OCI-LY1 (cell line): ENCODE results near the gene KCTD2.

Experiments used
- H2AFZ ChIP-seq: fragments of 200-600 bp; sonication (generic), shearing (Covaris generic); 2 replicates; pipeline ENCODE4 v1.6.0; 2014; ENCODE audit warnings: antibody characterized with exemption, mild to moderate bottlenecking, low read length
- H3F3A ChIP-seq: fragments of 200-600 bp; sonication (generic), shearing (Covaris generic); 2 replicates; pipeline ENCODE4 v1.6.0; 2014; ENCODE audit warnings: mild to moderate bottlenecking, antibody characterized with exemption, low read length, moderate library complexity; ENCODE audit not compliant: insufficient read depth
- H3K27ac ChIP-seq: fragments of 200-600 bp; sonication (generic); 2 replicates; pipeline ENCODE4 v1.5.1; 2014; ENCODE audit warnings: low read length, mixed run types, mild to moderate bottlenecking, low read depth; ENCODE audit not compliant: poor library complexity, severe bottlenecking
- H3K27me3 ChIP-seq: fragments of 200-600 bp; sonication (generic); 2 replicates; pipeline ENCODE4 v1.6.0; 2014; ENCODE audit warnings: antibody characterized with exemption, mild to moderate bottlenecking, low read length, moderate library complexity; ENCODE audit not compliant: insufficient read depth
- H3K36me3 ChIP-seq: fragments of 200-600 bp; sonication (generic); 2 replicates; pipeline ENCODE4 v1.6.1; 2014; ENCODE audit warnings: mild to moderate bottlenecking, antibody characterized with exemption, low read length, moderate library complexity, mixed read lengths; ENCODE audit not compliant: insufficient read depth
- H3K4me1 ChIP-seq: fragments of 200-600 bp; sonication (generic); 2 replicates; pipeline ENCODE4 v1.5.1; 2014; ENCODE audit warnings: mild to moderate bottlenecking, low read length, moderate library complexity; ENCODE audit not compliant: insufficient read depth, severe bottlenecking
- H3K4me2 ChIP-seq: fragments of 200-600 bp; sonication (generic), shearing (Covaris generic); 2 replicates; pipeline ENCODE4 v1.6.1; 2014; ENCODE audit warnings: low read length
- H3K4me3 ChIP-seq: fragments of 200-600 bp; sonication (generic); 2 replicates; pipeline ENCODE4 v1.5.1; 2014; ENCODE audit warnings: low read length, low read depth, mild to moderate bottlenecking, mixed read lengths; ENCODE audit not compliant: poor library complexity, severe bottlenecking
- H3K79me2 ChIP-seq: fragments of 200-600 bp; shearing (Covaris generic); 2 replicates; pipeline ENCODE4 v1.6.1; 2016; ENCODE audit warnings: mixed run types, low read length, mixed read lengths; ENCODE audit not compliant: insufficient read depth
- H3K9ac ChIP-seq: fragments of 200-600 bp; sonication (generic), shearing (Covaris generic); 2 replicates; pipeline ENCODE4 v1.6.1; 2014; ENCODE audit warnings: mild to moderate bottlenecking, low read length, mixed read lengths
- H3K9me2 ChIP-seq: fragments of 200-600 bp; sonication (generic), shearing (Covaris generic); 2 replicates; pipeline ENCODE4 v1.6.1; 2014; ENCODE audit warnings: low read depth, mild to moderate bottlenecking, low read length, mixed read lengths
- H3K9me3 ChIP-seq: fragments of 200-600 bp; shearing (Covaris generic); 2 replicates; pipeline ENCODE4 v1.6.1; 2014; ENCODE audit warnings: low read length, mixed read lengths
- H4K20me1 ChIP-seq: fragments of 200-600 bp; sonication (generic), shearing (Covaris generic); 2 replicates; pipeline ENCODE4 v1.6.0; 2016; ENCODE audit warnings: mild to moderate bottlenecking, low read length; ENCODE audit not compliant: insufficient read depth
- CTCF ChIP-seq: fragments of 200-600 bp; sonication (generic), shearing (Covaris generic); IDR thresholded peaks from 2 replicates; pipeline ENCODE4 v1.5.1; 2017; ENCODE audit warnings: mild to moderate bottlenecking, antibody characterized with exemption, low read length, moderate library complexity, mixed read lengths
- EZH2 ChIP-seq: fragments of 200-600 bp; sonication (generic), shearing (Covaris generic); IDR thresholded peaks from 2 replicates; pipeline ENCODE4 v1.8.0; 2017; ENCODE audit warnings: borderline replicate concordance, mixed run types, mild to moderate bottlenecking, antibody characterized with exemption, low read length, moderate library complexity, mixed read lengths

Gene KCTD2

GRCh38 chr17:75001915-75002843 is 44.8 kb upstream of the KCTD2 start:
- no peaks in the 10 kb centered on the region for H3K27me3 ChIP-seq
- H3F3A ChIP-seq: no peaks in the 10 kb centered on the region
- no peak overlapping the region for H3K27ac ChIP-seq
- no peaks in the 10 kb centered on the region for H3K79me2 ChIP-seq
- H3K9me3 ChIP-seq: no peaks in the 10 kb centered on the region
- no peak overlapping the region for H3K9ac ChIP-seq
- no peaks in the 10 kb centered on the region for H4K20me1 ChIP-seq
- H3K4me1 ChIP-seq: no peaks in the 10 kb centered on the region
- H3K9me2 ChIP-seq: no peaks in the 10 kb centered on the region
- no peak overlapping the region for H3K4me2 ChIP-seq
- TF ChIP-seq EZH2: no peak
- no peak for TF ChIP-seq CTCF
- no peak overlapping the region for H2AFZ ChIP-seq
- H3K4me3 ChIP-seq: no peak overlapping the region
- no peaks in the 10 kb centered on the region for H3K36me3 ChIP-seq

GRCh38 chr17:75003070-75003956 is 43.7 kb upstream of the KCTD2 start:
- Histone ChIP-seq H3K36me3 (no peaks in the 10 kb centered on the region), H3K79me2 (no peaks in the 10 kb centered on the region), H3F3A (no peaks in the 10 kb centered on the region), H3K9me3 (no peaks in the 10 kb centered on the region), H3K27ac (no peak overlapping the region), H2AFZ (no peak overlapping the region), H4K20me1 (no peaks in the 10 kb centered on the region), H3K4me2 (no peak overlapping the region), H3K9ac (no peak overlapping the region), H3K4me1 (no peaks in the 10 kb centered on the region), H3K9me2 (no peaks in the 10 kb centered on the region), H3K27me3 (no peaks in the 10 kb centered on the region), H3K4me3 (no peak overlapping the region)
- TF ChIP-seq CTCF (no peak), EZH2 (no peak)

GRCh38 chr17:75003957-75004355 is 43.1 kb upstream of the KCTD2 start:
- Histone ChIP-seq H3K79me2 (no peaks in the 10 kb centered on the region), H3F3A (no peaks in the 10 kb centered on the region), H3K27me3 (no peaks in the 10 kb centered on the region), H3K4me1 (no peaks in the 10 kb centered on the region), H3K9me3 (no peaks in the 10 kb centered on the region), H4K20me1 (no peaks in the 10 kb centered on the region), H3K4me3 (no peak overlapping the region), H3K36me3 (no peaks in the 10 kb centered on the region), H3K27ac (no peak overlapping the region), H3K9ac (no peak overlapping the region), H3K9me2 (no peaks in the 10 kb centered on the region), H3K4me2 (no peak overlapping the region), H2AFZ (no peak overlapping the region)
- no peak for TF ChIP-seq EZH2
- TF ChIP-seq CTCF: no peak
